Endodermal cell (in vitro differentiated cells): Measurements from ENCODE around the gene ABCA8. TPM values are rescaled to one million over a fixed set of nuclear protein-coding genes. Genes with fewer than 3 reads are reported as not detected.

Experiments used
- DNase-seq: peaks from one replicate; pipeline ENCODE4 v3.0.0-alpha.2; 2017
- H3K27ac ChIP-seq: 2 replicates; pipeline ENCODE4 v1.5.1; 2013; ENCODE audit warnings: mild to moderate bottlenecking, low read depth, low read length, moderate library complexity
- H3K27me3 ChIP-seq: 2 replicates; pipeline ENCODE4 v1.6.1; 2013; ENCODE audit warnings: mild to moderate bottlenecking, low read length, moderate library complexity; ENCODE audit not compliant: insufficient read depth, control insufficient read depth, poor library complexity, severe bottlenecking
- H3K36me3 ChIP-seq: 2 replicates; pipeline ENCODE4 v1.7.0; 2013; ENCODE audit warnings: mild to moderate bottlenecking, low read length, moderate library complexity; ENCODE audit not compliant: control insufficient read depth, insufficient read depth
- H3K4me1 ChIP-seq: one replicate; pipeline ENCODE4 v1.7.0; 2013; ENCODE audit warnings: low read length; ENCODE audit not compliant: control insufficient read depth, insufficient read depth
- H3K4me3 ChIP-seq: 2 replicates; pipeline ENCODE4 v1.5.1; 2013; ENCODE audit warnings: mild to moderate bottlenecking, low read length, moderate library complexity
- H3K9ac ChIP-seq: 2 replicates; pipeline ENCODE4 v1.6.1; 2013; ENCODE audit warnings: mild to moderate bottlenecking, low read length, moderate library complexity; ENCODE audit not compliant: poor library complexity, severe bottlenecking; ENCODE audit errors: extremely low read depth
- H3K9me3 ChIP-seq: 2 replicates; pipeline ENCODE4 v1.6.1; 2013; ENCODE audit warnings: mild to moderate bottlenecking, low read length, moderate library complexity; ENCODE audit not compliant: control insufficient read depth
- H3K27ac Mint-ChIP-seq: 2 replicates; pipeline ENCODE4 v1.8.0; 2020; ENCODE audit warnings: mixed read lengths
- H3K27me3 Mint-ChIP-seq: 2 replicates; pipeline ENCODE4 v1.8.0; 2021; ENCODE audit warnings: mild to moderate bottlenecking, mixed read lengths; ENCODE audit not compliant: insufficient read depth
- H3K36me3 Mint-ChIP-seq: 2 replicates; pipeline ENCODE4 v1.8.0; 2020; ENCODE audit warnings: low read depth, mixed read lengths
- H3K4me1 Mint-ChIP-seq: 2 replicates; pipeline ENCODE4 v1.8.0; 2020; ENCODE audit warnings: mixed read lengths
- H3K4me3 Mint-ChIP-seq: 2 replicates; pipeline ENCODE4 v1.8.0; 2020; ENCODE audit warnings: mild to moderate bottlenecking, moderate library complexity, mixed read lengths
- H3K9me3 Mint-ChIP-seq: 2 replicates; pipeline ENCODE4 v1.8.0; 2020; ENCODE audit warnings: mild to moderate bottlenecking, mixed read lengths
- CTCF ChIP-seq: fragments of 200-600 bp; sonication (generic); conservative IDR thresholded peaks from 2 replicates; pipeline ENCODE4 v1.5.0; 2021; ENCODE audit warnings: antibody characterized with exemption, mild to moderate bottlenecking
- WGBS, 2 experiments: methylation state at CpG; one replicate each; pipeline versions ENCODE4 v1.1.5 to v1.1.7; 2013; ENCODE audit warnings: missing lambda C conversion rate in 2 of 2, mixed read lengths in 1 of 2; ENCODE audit not compliant: insufficient coverage in 1 of 2, insufficient read length in 1 of 2; 5-methylcytosine and 5-hydroxymethylcytosine counted together
- total RNA-seq, 2 donors: library from RNA; stranded (reverse); fragmentation: NEBNext Ultra II Directional in 1 of 2; extraction: Animal tissue kit (Norgen Biotek cat#: 25700) in 1 of 2; gene quantifications; 2 replicates in 1 of 2; 3 replicates in 1 of 2; pipeline ENCODE4 v1.2.1, GENCODE V29; 2021

The ABCA8 gene
- total RNA-seq, 2 donors from 2014 or later, result not detected

DNA sequence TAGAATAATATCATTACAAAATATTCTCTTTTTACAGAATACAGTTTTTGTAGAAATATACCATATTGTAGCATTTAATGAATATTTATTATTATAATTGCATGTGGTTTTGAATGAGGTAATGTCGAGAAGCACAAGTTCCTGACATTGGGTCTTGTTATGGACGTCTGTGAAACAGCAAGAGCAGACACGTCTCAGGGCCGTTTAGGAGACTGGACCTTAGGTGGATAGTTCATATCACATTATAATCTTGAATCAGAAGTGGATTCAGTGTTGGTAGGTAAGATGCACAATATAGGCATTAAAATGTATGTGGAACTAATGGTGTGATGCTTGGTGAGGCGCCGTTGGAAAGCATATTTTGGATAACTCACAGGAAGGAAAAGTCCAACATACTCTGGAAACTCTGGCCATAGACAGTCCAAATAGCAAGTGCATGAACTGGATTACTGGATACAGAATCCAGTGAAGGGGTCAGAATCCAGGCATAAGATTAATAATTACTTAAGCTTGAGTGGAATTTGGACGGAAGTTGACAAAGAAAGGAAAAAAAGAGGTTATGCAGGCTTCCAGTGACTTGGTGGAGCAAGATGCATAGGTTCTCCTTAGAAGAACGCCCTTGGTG lies 17.2 kb downstream of the ABCA8 start:
- WGBS, 2 experiments, result 79 to 98% methylated on average over 5 to 7 of the region's 8 CpGs
- Mint-ChIP-seq H3K4me3 (no peak overlapping the region), H3K27ac (no peak overlapping the region), H3K27me3 (no peaks in the 10 kb centered on the region), H3K4me1 (peaks cover 7% of the 10 kb centered on the region), H3K9me3 (no peaks in the 10 kb centered on the region), H3K36me3 (no peaks in the 10 kb centered on the region)
- H3K9ac ChIP-seq, result no peak overlapping the region
- no peaks in the 10 kb centered on the region for H3K27me3 ChIP-seq
- no peak for TF ChIP-seq CTCF
- no peaks in the 10 kb centered on the region for H3K36me3 ChIP-seq
- H3K27ac ChIP-seq, result no peak overlapping the region
- no peaks in the 10 kb centered on the region for H3K9me3 ChIP-seq
- DNase-seq, result no peak
- no peaks in the 10 kb centered on the region for H3K4me1 ChIP-seq
- no peak overlapping the region for H3K4me3 ChIP-seq

DNA sequence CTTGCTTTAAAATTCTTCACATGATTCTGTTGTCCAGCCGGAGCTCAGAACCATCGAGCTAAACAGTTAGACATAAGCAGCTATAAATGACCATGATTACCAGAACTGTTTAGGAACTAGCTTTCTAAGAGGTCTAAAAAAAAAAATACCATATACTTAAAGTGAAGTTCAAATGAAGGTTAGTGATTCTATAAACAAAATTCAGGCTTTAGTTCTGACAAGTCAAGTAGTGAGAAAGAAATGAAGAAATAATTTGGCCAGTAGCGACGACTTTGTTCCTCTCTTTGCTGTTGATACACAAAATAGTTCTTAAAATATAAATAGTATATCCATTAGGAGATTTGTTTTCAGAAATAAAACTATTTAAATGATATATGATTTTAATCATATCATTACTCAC lies 27.7 kb downstream of the ABCA8 start:
- no peak overlapping the region for H3K4me3 ChIP-seq
- H3K36me3 Mint-ChIP-seq, result no peaks in the 10 kb centered on the region
- no peak for TF ChIP-seq CTCF
- no peaks in the 10 kb centered on the region for H3K27me3 ChIP-seq
- no peak overlapping the region for H3K9ac ChIP-seq
- peaks cover 6% of the 10 kb centered on the region for H3K4me1 Mint-ChIP-seq
- no peak overlapping the region for H3K4me3 Mint-ChIP-seq
- H3K9me3 Mint-ChIP-seq, result no peaks in the 10 kb centered on the region
- H3K27ac ChIP-seq, result no peak overlapping the region
- WGBS, 2 experiments, result 47% methylated on average over 2 of the region's 4 CpGs; no CpG with 5 or more reads in 1 of the 2 experiments
- no peaks in the 10 kb centered on the region for H3K9me3 ChIP-seq
- H3K27me3 Mint-ChIP-seq, result no peaks in the 10 kb centered on the region
- no peaks in the 10 kb centered on the region for H3K4me1 ChIP-seq
- no peaks in the 10 kb centered on the region for H3K36me3 ChIP-seq
- DNase-seq, result no peak
- no peak overlapping the region for H3K27ac Mint-ChIP-seq

DNA sequence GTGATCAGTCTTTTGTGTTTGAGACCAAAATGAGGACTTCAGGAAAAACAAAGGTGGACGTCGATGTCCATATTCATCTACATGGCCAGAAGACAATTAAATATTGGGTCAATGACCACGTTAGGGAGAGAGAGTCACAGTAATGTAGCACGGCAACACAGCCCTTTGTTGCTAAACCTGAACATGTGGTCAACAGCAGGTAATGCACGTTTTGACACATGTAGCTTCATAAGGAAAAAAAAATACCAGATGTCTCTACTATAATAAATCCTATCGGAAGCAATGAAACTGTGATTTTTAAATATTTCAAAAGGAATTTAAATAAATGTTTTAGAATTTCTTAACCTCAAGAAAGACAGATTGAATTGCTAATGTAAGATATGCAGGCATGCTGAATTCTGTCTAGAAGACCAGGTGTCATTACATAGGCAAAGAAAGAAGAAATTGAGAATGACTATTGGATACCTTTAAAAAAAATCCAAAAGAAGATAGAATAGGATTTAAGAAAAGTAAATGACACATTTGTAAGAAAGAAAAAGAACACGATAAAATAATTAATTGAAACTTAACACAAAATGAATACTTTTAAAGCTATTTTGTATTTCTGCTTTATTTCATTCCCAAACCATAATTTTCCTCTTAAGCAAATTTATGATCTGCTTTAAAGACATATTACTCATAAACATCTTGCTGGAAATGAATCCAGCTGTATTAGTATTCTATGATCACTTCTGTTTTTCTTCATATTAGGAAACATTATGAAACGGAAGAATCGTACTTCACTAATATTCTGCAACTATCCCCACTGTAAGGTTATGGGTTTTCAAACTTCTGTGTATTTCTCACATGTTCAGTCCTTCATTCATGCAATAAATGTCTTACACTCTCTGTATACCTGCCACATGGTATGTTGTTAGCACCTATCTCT lies 30.1 kb downstream of the ABCA8 start:
- H3K27me3 Mint-ChIP-seq, result no peaks in the 10 kb centered on the region
- no peaks in the 10 kb centered on the region for H3K9me3 Mint-ChIP-seq
- no peak overlapping the region for H3K4me3 Mint-ChIP-seq
- no peak for TF ChIP-seq CTCF
- H3K36me3 Mint-ChIP-seq, result no peaks in the 10 kb centered on the region
- no peaks in the 10 kb centered on the region for H3K27me3 ChIP-seq
- no peaks in the 10 kb centered on the region for H3K9me3 ChIP-seq
- no peak overlapping the region for H3K4me3 ChIP-seq
- H3K4me1 ChIP-seq, result no peaks in the 10 kb centered on the region
- WGBS, 2 experiments, result 89 to 93% methylated on average over 7 of the region's 9 CpGs
- DNase-seq, result no peak
- no peak overlapping the region for H3K27ac Mint-ChIP-seq
- peaks cover 1% of the 10 kb centered on the region for H3K4me1 Mint-ChIP-seq
- no peak overlapping the region for H3K9ac ChIP-seq
- no peaks in the 10 kb centered on the region for H3K36me3 ChIP-seq
- no peak overlapping the region for H3K27ac ChIP-seq
